BLaER1 (cell line): ENCODE data around the gene TGFB1I1.
A peak's percentile ranks its signal among the peaks of the same experiment; 100 is the strongest.

Experiments
- H3K27ac ChIP-seq: shearing (Covaris generic); formaldehyde crosslinking; 2 replicates; pipeline ENCODE4 v1.8.1; 2022
- H3K27me3 ChIP-seq: shearing (Covaris generic); formaldehyde crosslinking; 2 replicates; pipeline ENCODE4 v1.8.1; 2022
- H3K36me3 ChIP-seq: shearing (Covaris generic); formaldehyde crosslinking; 2 replicates; pipeline ENCODE4 v1.8.1; 2022
- H3K4me1 ChIP-seq: shearing (Covaris generic); formaldehyde crosslinking; 2 replicates; pipeline ENCODE4 v1.8.1; 2022
- H3K4me2 ChIP-seq: shearing (Covaris generic); formaldehyde crosslinking; 2 replicates; pipeline ENCODE4 v1.8.1; 2022
- H3K4me3 ChIP-seq: shearing (Covaris generic); formaldehyde crosslinking; 2 replicates; pipeline ENCODE4 v1.8.1; 2022
- H3K9ac ChIP-seq: shearing (Covaris generic); formaldehyde crosslinking; 2 replicates; pipeline ENCODE4 v1.8.1; 2022
- H3K9me3 ChIP-seq: shearing (Covaris generic); formaldehyde crosslinking; 2 replicates; pipeline ENCODE4 v1.8.1; 2022
- H4K20me1 ChIP-seq: shearing (Covaris generic); formaldehyde crosslinking; 2 replicates; pipeline ENCODE4 v1.8.1; 2022
- Cebpa-rat ChIP-seq: shearing (Covaris generic); IDR thresholded peaks from 2 replicates; pipeline ENCODE4 v1.8.1; 2022

TGFB1I1 gene

GRCh38 chr16:31471875-31472708 lies at the start of gene TGFB1I1:
TSS of gene TGFB1I1 (plus strand) at chr16:31472152. CDS start at chr16:31472189, 37 bp downstream.
- peak within 1 kb of the TSS; percentile 74 for H3K27ac ChIP-seq
- peak within 1 kb of the TSS; percentile 70 for H3K4me3 ChIP-seq
- no peaks in the 10 kb centered on the region for H3K27me3 ChIP-seq
- peak within 1 kb of the TSS; percentile 79 for H3K9ac ChIP-seq
- H3K9me3 ChIP-seq: no peaks in the 10 kb centered on the region
- peaks cover 76% of the 10 kb centered on the region for H3K4me1 ChIP-seq
- H3K4me2 ChIP-seq: peak within 1 kb of the TSS; percentile 93
- TF ChIP-seq Cebpa-rat: no peak
- H3K36me3 ChIP-seq: 0 out of 2 replicates have a peak, but pooled peaks cover 4% of the 10 kb centered on the region
- H4K20me1 ChIP-seq: no peaks in the 10 kb centered on the region

- no peak for TF ChIP-seq Cebpa-rat
- H3K9ac ChIP-seq: no peak overlapping the region
- H3K4me2 ChIP-seq: no peak overlapping the region
- H3K9me3 ChIP-seq: no peaks in the 10 kb centered on the region
- no peaks in the 10 kb centered on the region for H4K20me1 ChIP-seq
- no peaks in the 10 kb centered on the region for H3K4me1 ChIP-seq
- no peaks in the 10 kb centered on the region for H3K27me3 ChIP-seq
- no peak overlapping the region for H3K27ac ChIP-seq
- no peak overlapping the region for H3K4me3 ChIP-seq
- no peaks in the 10 kb centered on the region for H3K36me3 ChIP-seq
These were observed 48.7 kb upstream of the TGFB1I1 start for GRCh38 chr16:31423241-31423640.

GRCh38 chr16:31423801-31424200 lies 48.2 kb upstream of the TGFB1I1 start:
- no peak overlapping the region for H3K4me3 ChIP-seq
- no peak overlapping the region for H3K4me2 ChIP-seq
- no peak for TF ChIP-seq Cebpa-rat
- no peaks in the 10 kb centered on the region for H3K4me1 ChIP-seq
- H3K27me3 ChIP-seq: no peaks in the 10 kb centered on the region
- no peak overlapping the region for H3K9ac ChIP-seq
- H3K27ac ChIP-seq: no peak overlapping the region
- no peaks in the 10 kb centered on the region for H3K36me3 ChIP-seq
- H3K9me3 ChIP-seq: no peaks in the 10 kb centered on the region
- H4K20me1 ChIP-seq: no peaks in the 10 kb centered on the region

GRCh38 chr16:31427441-31428278 lies 44.3 kb upstream of the TGFB1I1 start:
- H3K36me3 ChIP-seq: no peaks in the 10 kb centered on the region
- H3K9me3 ChIP-seq: no peaks in the 10 kb centered on the region
- H3K4me2 ChIP-seq: no peak overlapping the region
- H3K27me3 ChIP-seq: no peaks in the 10 kb centered on the region
- H3K4me1 ChIP-seq: no peaks in the 10 kb centered on the region
- no peak for TF ChIP-seq Cebpa-rat
- H3K27ac ChIP-seq: no peak overlapping the region
- H3K9ac ChIP-seq: no peak overlapping the region
- no peak overlapping the region for H3K4me3 ChIP-seq
- no peaks in the 10 kb centered on the region for H4K20me1 ChIP-seq

GRCh38 chr16:31428279-31428597 lies 43.7 kb upstream of the TGFB1I1 start, which contains the start of gene COX6A2:
TSS of gene COX6A2 (minus strand) at chr16:31428360. CDS start at chr16:31428325, 35 bp downstream.
- H3K4me2 ChIP-seq: no peak within 1 kb of the TSS
- H3K27me3 ChIP-seq: no peaks in the 10 kb centered on the region
- no peak within 1 kb of the TSS for H3K9ac ChIP-seq
- TF ChIP-seq Cebpa-rat: no peak
- no peaks in the 10 kb centered on the region for H3K4me1 ChIP-seq
- no peaks in the 10 kb centered on the region for H3K9me3 ChIP-seq
- H3K27ac ChIP-seq: no peak within 1 kb of the TSS
- H4K20me1 ChIP-seq: no peaks in the 10 kb centered on the region
- H3K36me3 ChIP-seq: no peaks in the 10 kb centered on the region
- H3K4me3 ChIP-seq: no peak within 1 kb of the TSS

- no peaks in the 10 kb centered on the region for H3K36me3 ChIP-seq
- H3K4me3 ChIP-seq: no peak overlapping the region
- no peak overlapping the region for H3K4me2 ChIP-seq
- no peak overlapping the region for H3K27ac ChIP-seq
- no peaks in the 10 kb centered on the region for H3K27me3 ChIP-seq
- no peak overlapping the region for H3K9ac ChIP-seq
- no peaks in the 10 kb centered on the region for H3K9me3 ChIP-seq
- no peaks in the 10 kb centered on the region for H3K4me1 ChIP-seq
- no peaks in the 10 kb centered on the region for H4K20me1 ChIP-seq
- TF ChIP-seq Cebpa-rat: no peak
These were observed 43.2 kb upstream of the TGFB1I1 start for GRCh38 chr16:31428638-31429247.

- Histone ChIP-seq H3K9me3 (no peaks in the 10 kb centered on the region), H3K27ac (no peak overlapping the region), H3K4me1 (no peaks in the 10 kb centered on the region), H3K4me2 (no peak overlapping the region), H3K4me3 (no peak overlapping the region), H3K27me3 (no peaks in the 10 kb centered on the region), H4K20me1 (no peaks in the 10 kb centered on the region), H3K9ac (no peak overlapping the region), H3K36me3 (no peaks in the 10 kb centered on the region)
- TF ChIP-seq Cebpa-rat: no peak
These were observed 42.6 kb upstream of the TGFB1I1 start for GRCh38 chr16:31429314-31429713.

- Histone ChIP-seq H3K4me3 (no peak overlapping the region), H3K4me2 (no peak overlapping the region), H3K27me3 (no peaks in the 10 kb centered on the region), H3K9ac (no peak overlapping the region), H3K27ac (no peak overlapping the region), H4K20me1 (no peaks in the 10 kb centered on the region), H3K4me1 (no peaks in the 10 kb centered on the region), H3K36me3 (no peaks in the 10 kb centered on the region), H3K9me3 (no peaks in the 10 kb centered on the region)
- TF ChIP-seq Cebpa-rat: no peak
These were observed 42.2 kb upstream of the TGFB1I1 start for GRCh38 chr16:31429796-31430195.

- no peak overlapping the region for H3K4me2 ChIP-seq
- H3K9ac ChIP-seq: no peak overlapping the region
- H3K4me1 ChIP-seq: no peaks in the 10 kb centered on the region
- no peaks in the 10 kb centered on the region for H3K27me3 ChIP-seq
- no peak for TF ChIP-seq Cebpa-rat
- H3K36me3 ChIP-seq: no peaks in the 10 kb centered on the region
- H3K27ac ChIP-seq: no peak overlapping the region
- no peak overlapping the region for H3K4me3 ChIP-seq
- no peaks in the 10 kb centered on the region for H4K20me1 ChIP-seq
- no peaks in the 10 kb centered on the region for H3K9me3 ChIP-seq
These were observed 41.4 kb upstream of the TGFB1I1 start for GRCh38 chr16:31430380-31431052.
